Measurements from ENCODE around the gene SLCO4A1.

GRCh38 chr20:62688083-62688482 is 45.8 kb downstream of the SLCO4A1 start:
- no peak for TF ChIP-seq POLR2A (IDR thresholded peaks at IDR 0.05; ENCODE audit: low read depth, low read length)
- TF ChIP-seq, protein P1, sequence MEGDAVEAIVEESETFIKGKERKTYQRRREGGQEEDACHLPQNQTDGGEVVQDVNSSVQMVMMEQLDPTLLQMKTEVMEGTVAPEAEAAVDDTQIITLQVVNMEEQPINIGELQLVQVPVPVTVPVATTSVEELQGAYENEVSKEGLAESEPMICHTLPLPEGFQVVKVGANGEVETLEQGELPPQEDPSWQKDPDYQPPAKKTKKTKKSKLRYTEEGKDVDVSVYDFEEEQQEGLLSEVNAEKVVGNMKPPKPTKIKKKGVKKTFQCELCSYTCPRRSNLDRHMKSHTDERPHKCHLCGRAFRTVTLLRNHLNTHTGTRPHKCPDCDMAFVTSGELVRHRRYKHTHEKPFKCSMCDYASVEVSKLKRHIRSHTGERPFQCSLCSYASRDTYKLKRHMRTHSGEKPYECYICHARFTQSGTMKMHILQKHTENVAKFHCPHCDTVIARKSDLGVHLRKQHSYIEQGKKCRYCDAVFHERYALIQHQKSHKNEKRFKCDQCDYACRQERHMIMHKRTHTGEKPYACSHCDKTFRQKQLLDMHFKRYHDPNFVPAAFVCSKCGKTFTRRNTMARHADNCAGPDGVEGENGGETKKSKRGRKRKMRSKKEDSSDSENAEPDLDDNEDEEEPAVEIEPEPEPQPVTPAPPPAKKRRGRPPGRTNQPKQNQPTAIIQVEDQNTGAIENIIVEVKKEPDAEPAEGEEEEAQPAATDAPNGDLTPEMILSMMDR (conservative IDR thresholded peaks at IDR 0.05; ENCODE audit: low read depth, low read length) = no peak
- no peak for TF ChIP-seq SMC3 (IDR thresholded peaks at IDR 0.05; ENCODE audit: low read depth, low read length)
- no peak for TF ChIP-seq RAD21 (IDR thresholded peaks at IDR 0.05; ENCODE audit: low read length)
- no peak for TF ChIP-seq CHD1 (IDR thresholded peaks at IDR 0.05; ENCODE audit: low read depth, low read length)
- TF ChIP-seq MXI1 (IDR thresholded peaks at IDR 0.05; ENCODE audit: borderline replicate concordance, low read depth, low read length) = no peak
- TF ChIP-seq MAZ (IDR thresholded peaks at IDR 0.05; ENCODE audit: borderline replicate concordance, low read depth, low read length) = no peak
- TF ChIP-seq RFX5 (IDR thresholded peaks at IDR 0.05; ENCODE audit: low read depth, low read length) = no peak
- TF ChIP-seq, protein P2, sequence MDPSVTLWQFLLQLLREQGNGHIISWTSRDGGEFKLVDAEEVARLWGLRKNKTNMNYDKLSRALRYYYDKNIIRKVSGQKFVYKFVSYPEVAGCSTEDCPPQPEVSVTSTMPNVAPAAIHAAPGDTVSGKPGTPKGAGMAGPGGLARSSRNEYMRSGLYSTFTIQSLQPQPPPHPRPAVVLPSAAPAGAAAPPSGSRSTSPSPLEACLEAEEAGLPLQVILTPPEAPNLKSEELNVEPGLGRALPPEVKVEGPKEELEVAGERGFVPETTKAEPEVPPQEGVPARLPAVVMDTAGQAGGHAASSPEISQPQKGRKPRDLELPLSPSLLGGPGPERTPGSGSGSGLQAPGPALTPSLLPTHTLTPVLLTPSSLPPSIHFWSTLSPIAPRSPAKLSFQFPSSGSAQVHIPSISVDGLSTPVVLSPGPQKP (IDR thresholded peaks at IDR 0.05; ENCODE audit: borderline replicate concordance, low read depth, low read length) = no peak
- no peak for TF ChIP-seq CEBPB (IDR thresholded peaks at IDR 0.05; ENCODE audit: low read depth, low read length)

Measured in IMR-90 (cell line).